Skin epidermis (tissue), 12 donors: ENCODE measurements around the gene ZNF525.
"Not testable (repeated sequence)": the region's sequence is repeated elsewhere in the genome, so short reads cannot be mapped to it uniquely, and the experiment has no call there.

Source experiments
- H3K27ac ChIP-seq, 21 experiments: fragments of 200-600 bp; sonication (generic) in 11 of 21; one replicate each; pipeline ENCODE4 v1.5.0; 2020; ENCODE audit warnings: mild to moderate bottlenecking in 3 of 21, inconsistent platforms in 2 of 21, moderate library complexity in 2 of 21
- H3K4me3 ChIP-seq, 7 experiments: fragments of 200-600 bp; sonication (generic) in 2 of 7; one replicate each; pipeline ENCODE4 v1.5.0; 2020; ENCODE audit warnings: inconsistent platforms in 2 of 7, mild to moderate bottlenecking in 2 of 7, moderate library complexity in 1 of 7

The ZNF525 gene

GRCh38 chr19:53365134-53365898 lies at the start of gene ZNF525:
Gene ZNF525, plus strand, starts transcription at chr19:53365705. Its CDS starts 6,577 bp downstream, at chr19:53372282.
- peak within 1 kb of the TSS in 19 of 21 experiments; percentile 15 to 86 (median 76) for H3K27ac ChIP-seq
- peak within 1 kb of the TSS; percentile 45 to 86 (median 65) for H3K4me3 ChIP-seq

GRCh38 chr19:53328967-53329366 lies 36.5 kb upstream of the ZNF525 start:
- no peak overlapping the region for H3K4me3 ChIP-seq
- no peak overlapping the region for H3K27ac ChIP-seq

GRCh38 chr19:53332484-53332883 lies 33.0 kb upstream of the ZNF525 start:
- Histone ChIP-seq H3K27ac (peak overlapping the region in 4 of 21 experiments; percentile 43 to 71 (median 64)), H3K4me3 (peak overlapping the region in 4 of 7 experiments; percentile 49 to 84 (median 76))

- H3K27ac ChIP-seq = peak overlapping the region in 15 of 21 experiments; percentile 8 to 80 (median 64)
- peak overlapping the region; percentile 49 to 84 (median 75) for H3K4me3 ChIP-seq
These were observed 32.4 kb upstream of the ZNF525 start for GRCh38 chr19:53333066-53333462.

- peak within 1 kb of the TSS; percentile 49 to 84 (median 75) for H3K4me3 ChIP-seq
- H3K27ac ChIP-seq = peak within 1 kb of the TSS; percentile 8 to 89 (median 74)
These were observed 31.7 kb upstream of the ZNF525 start, which contains the start of gene ZNF845 for GRCh38 chr19:53333463-53334449. Gene ZNF845, plus strand, starts transcription at chr19:53333749. Its CDS starts 7,559 bp downstream, at chr19:53341308.

GRCh38 chr19:53344403-53344802 lies 21.1 kb upstream of the ZNF525 start:
- H3K4me3 ChIP-seq, H3K27ac ChIP-seq: not testable (repeated sequence)

GRCh38 chr19:53355739-53356138 lies 9.8 kb upstream of the ZNF525 start:
- no peak overlapping the region for H3K4me3 ChIP-seq
- no peak overlapping the region for H3K27ac ChIP-seq

GRCh38 chr19:53357821-53358581 lies 7.5 kb upstream of the ZNF525 start:
- Histone ChIP-seq H3K4me3 (no peak overlapping the region), H3K27ac (no peak overlapping the region)

GRCh38 chr19:53360056-53360455 lies 5.4 kb upstream of the ZNF525 start:
- H3K4me3 ChIP-seq, H3K27ac ChIP-seq: not testable (repeated sequence)

GRCh38 chr19:53365899-53366493 lies 491 bp downstream of the ZNF525 start:
- Histone ChIP-seq H3K4me3 (peak overlapping the region; percentile 45 to 86 (median 65)), H3K27ac (peak overlapping the region in 19 of 21 experiments; percentile 15 to 86 (median 76))

GRCh38 chr19:53372196-53372595 lies 6.7 kb downstream of the ZNF525 start:
- no peak overlapping the region for H3K27ac ChIP-seq
- no peak overlapping the region for H3K4me3 ChIP-seq

- Histone ChIP-seq H3K4me3 (no peak overlapping the region), H3K27ac (no peak overlapping the region)
These were observed 8.8 kb downstream of the ZNF525 start for GRCh38 chr19:53374288-53374687.

GRCh38 chr19:53374743-53375142 lies 9.2 kb downstream of the ZNF525 start:
- no peak overlapping the region for H3K27ac ChIP-seq
- no peak overlapping the region for H3K4me3 ChIP-seq

- Histone ChIP-seq H3K4me3 (no peak overlapping the region), H3K27ac (no peak overlapping the region)
These were observed 15.9 kb downstream of the ZNF525 start for GRCh38 chr19:53381376-53381775.

GRCh38 chr19:53388168-53388567 lies 22.7 kb downstream of the ZNF525 start:
- Histone ChIP-seq H3K27ac (no peak overlapping the region), H3K4me3 (no peak overlapping the region)

GRCh38 chr19:53388904-53389303 lies 23.4 kb downstream of the ZNF525 start:
- Histone ChIP-seq H3K27ac (no peak overlapping the region), H3K4me3 (no peak overlapping the region)

- Histone ChIP-seq H3K4me3 (no peak overlapping the region), H3K27ac (no peak overlapping the region)
These were observed 24.1 kb downstream of the ZNF525 start for GRCh38 chr19:53389571-53389970.

GRCh38 chr19:53389978-53390377 lies 24.5 kb downstream of the ZNF525 start:
- Histone ChIP-seq H3K27ac (no peak overlapping the region), H3K4me3 (no peak overlapping the region)

- Histone ChIP-seq H3K27ac (peak overlapping the region in 19 of 21 experiments; percentile 1 to 89 (median 77)), H3K4me3 (peak overlapping the region; percentile 56 to 84 (median 69))
These were observed 29.0 kb downstream of the ZNF525 start for GRCh38 chr19:53394522-53394973.
